ENCODE measurements around the gene HCFC1R1. TPM values are rescaled to one million over a fixed set of nuclear protein-coding genes. Genes with fewer than 3 reads are reported as not detected.

The HCFC1R1 gene
- total RNA-seq, 1 donor from 2014 or later, result 48.5 TPM

- Histone ChIP-seq H3K4me3 (no peak overlapping the region), H3K27ac (replicated peaks) (no peak overlapping the region), H3K36me3 (peaks cover 19% of the 10 kb centered on the region), H3K27me3 (ENCODE audit: low read depth) (peaks cover 31% of the 10 kb centered on the region), H3K9me3 (replicated peaks) (no peaks in the 10 kb centered on the region), H3K4me1 (peaks cover 52% of the 10 kb centered on the region)
- intact Hi-C loops (cut with micrococcal nuclease), result no loop called here
- TF ChIP-seq CTCF (IDR thresholded peaks at IDR 0.05; ENCODE audit: borderline replicate concordance), result no peak
- DNase-seq, result no peak
Measured at GRCh38 chr16:3026609-3027488, 3.1 kb upstream of the HCFC1R1 start.

GRCh38 chr16:3026003-3026378 lies 2.2 kb upstream of the HCFC1R1 start:
- Histone ChIP-seq H3K27ac (replicated peaks) (no peak overlapping the region), H3K27me3 (ENCODE audit: low read depth) (peaks cover 25% of the 10 kb centered on the region), H3K9me3 (replicated peaks) (no peaks in the 10 kb centered on the region), H3K4me1 (peaks cover 61% of the 10 kb centered on the region), H3K36me3 (peaks cover 23% of the 10 kb centered on the region), H3K4me3 (no peak overlapping the region)
- TF ChIP-seq CTCF (IDR thresholded peaks at IDR 0.05; ENCODE audit: borderline replicate concordance), result no peak
- DNase-seq, result no peak
- intact Hi-C loops (cut with micrococcal nuclease), result no loop called here

GRCh38 chr16:3025032-3026002 lies 1.6 kb upstream of the HCFC1R1 start:
- Histone ChIP-seq H3K4me3 (no peak overlapping the region), H3K27ac (replicated peaks) (no peak overlapping the region), H3K9me3 (replicated peaks) (no peaks in the 10 kb centered on the region), H3K27me3 (ENCODE audit: low read depth) (peaks cover 18% of the 10 kb centered on the region), H3K36me3 (peaks cover 23% of the 10 kb centered on the region), H3K4me1 (peaks cover 67% of the 10 kb centered on the region)
- DNase-seq, result no peak
- intact Hi-C loops (cut with micrococcal nuclease), result no loop called here
- TF ChIP-seq CTCF (IDR thresholded peaks at IDR 0.05; ENCODE audit: borderline replicate concordance), result no peak

GRCh38 chr16:3023415-3023668 lies 400 bp downstream of the HCFC1R1 start:
- H3K27ac ChIP-seq (replicated peaks), result peak overlapping the region; percentile 98
- peak; percentile 47 for DNase-seq
- TF ChIP-seq CTCF (IDR thresholded peaks at IDR 0.05; ENCODE audit: borderline replicate concordance), result no peak
- peaks cover 23% of the 10 kb centered on the region for H3K36me3 ChIP-seq
- peak overlapping the region; percentile 83 for H3K4me3 ChIP-seq
- intact Hi-C loops (cut with micrococcal nuclease), result no loop called here
- peaks cover 9% of the 10 kb centered on the region for H3K27me3 ChIP-seq (ENCODE audit: low read depth)
- H3K9me3 ChIP-seq (replicated peaks), result no peaks in the 10 kb centered on the region
- peaks cover 63% of the 10 kb centered on the region for H3K4me1 ChIP-seq

- Histone ChIP-seq H3K27ac (replicated peaks) (peak overlapping the region; percentile 98), H3K36me3 (peaks cover 23% of the 10 kb centered on the region), H3K27me3 (ENCODE audit: low read depth) (peaks cover 14% of the 10 kb centered on the region), H3K9me3 (replicated peaks) (no peaks in the 10 kb centered on the region), H3K4me1 (peaks cover 63% of the 10 kb centered on the region), H3K4me3 (peak overlapping the region; percentile 83)
- no peak for DNase-seq
- no peak for TF ChIP-seq CTCF (IDR thresholded peaks at IDR 0.05; ENCODE audit: borderline replicate concordance)
- intact Hi-C loops (cut with micrococcal nuclease), result no loop called here
Measured at GRCh38 chr16:3022684-3023414, 893 bp downstream of the HCFC1R1 start.

Data from left ventricle myocardium inferior (tissue), 1 donor.